Ishikawa (cell line): Measurements from ENCODE around the gene ANKRD16.

Source experiments
- CEBPB ChIP-seq: IDR thresholded peaks from 2 replicates; pipeline ENCODE4 v1.6.1; 2012
- CREB1 ChIP-seq: IDR thresholded peaks from 2 replicates; pipeline ENCODE4 v1.6.1; 2012; ENCODE audit warnings: low read depth
- EGR1 ChIP-seq: IDR thresholded peaks from 2 replicates; pipeline ENCODE4 v1.6.1; 2012
- EP300 ChIP-seq: IDR thresholded peaks from 2 replicates; pipeline ENCODE4 v1.6.1; 2012; ENCODE audit warnings: borderline replicate concordance
- FOXM1 ChIP-seq: IDR thresholded peaks from 2 replicates; pipeline ENCODE4 v1.6.1; 2012; ENCODE audit warnings: low read depth, borderline replicate concordance
- RAD21 ChIP-seq: IDR thresholded peaks from 2 replicates; pipeline ENCODE4 v1.6.1; 2012; ENCODE audit warnings: low read depth
- TAF1 ChIP-seq: IDR thresholded peaks from 2 replicates; pipeline ENCODE4 v1.6.1; 2012; ENCODE audit warnings: low read depth, mild to moderate bottlenecking
- TEAD4 ChIP-seq: IDR thresholded peaks from 2 replicates; pipeline ENCODE4 v1.6.1; 2012
- TF ChIP-seq, protein P1 (sequence below): IDR thresholded peaks from 2 replicates; pipeline ENCODE4 v1.6.1; 2012; ENCODE audit warnings: low read depth, mild to moderate bottlenecking
- TF ChIP-seq, protein P2 (sequence below): IDR thresholded peaks from 2 replicates; pipeline ENCODE4 v1.6.1; 2012

DNA sequence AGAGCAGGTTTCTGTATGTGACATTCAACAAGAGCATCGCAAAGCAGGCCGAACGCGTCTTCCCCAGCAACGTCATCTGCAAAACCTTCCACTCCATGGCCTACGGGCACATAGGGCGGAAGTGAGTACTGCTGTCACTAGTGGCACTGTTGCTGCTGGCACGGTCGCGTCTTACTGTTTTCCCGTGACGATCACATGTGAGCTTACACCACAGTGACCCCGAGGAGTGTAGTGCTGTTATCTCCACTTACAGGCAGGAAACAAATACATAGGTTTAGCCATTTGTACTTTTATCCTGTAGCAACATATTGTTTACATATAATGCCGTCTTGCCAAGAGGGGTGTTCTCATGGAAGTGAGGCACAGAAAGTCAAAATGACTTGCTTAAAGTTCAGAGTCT is 25.8 kb upstream of the ANKRD16 start:
- no peak for TF ChIP-seq CREB1
- no peak for TF ChIP-seq FOXM1
- TF ChIP-seq EGR1 = no peak
- TF ChIP-seq TAF1 = no peak
- TF ChIP-seq, protein P1, sequence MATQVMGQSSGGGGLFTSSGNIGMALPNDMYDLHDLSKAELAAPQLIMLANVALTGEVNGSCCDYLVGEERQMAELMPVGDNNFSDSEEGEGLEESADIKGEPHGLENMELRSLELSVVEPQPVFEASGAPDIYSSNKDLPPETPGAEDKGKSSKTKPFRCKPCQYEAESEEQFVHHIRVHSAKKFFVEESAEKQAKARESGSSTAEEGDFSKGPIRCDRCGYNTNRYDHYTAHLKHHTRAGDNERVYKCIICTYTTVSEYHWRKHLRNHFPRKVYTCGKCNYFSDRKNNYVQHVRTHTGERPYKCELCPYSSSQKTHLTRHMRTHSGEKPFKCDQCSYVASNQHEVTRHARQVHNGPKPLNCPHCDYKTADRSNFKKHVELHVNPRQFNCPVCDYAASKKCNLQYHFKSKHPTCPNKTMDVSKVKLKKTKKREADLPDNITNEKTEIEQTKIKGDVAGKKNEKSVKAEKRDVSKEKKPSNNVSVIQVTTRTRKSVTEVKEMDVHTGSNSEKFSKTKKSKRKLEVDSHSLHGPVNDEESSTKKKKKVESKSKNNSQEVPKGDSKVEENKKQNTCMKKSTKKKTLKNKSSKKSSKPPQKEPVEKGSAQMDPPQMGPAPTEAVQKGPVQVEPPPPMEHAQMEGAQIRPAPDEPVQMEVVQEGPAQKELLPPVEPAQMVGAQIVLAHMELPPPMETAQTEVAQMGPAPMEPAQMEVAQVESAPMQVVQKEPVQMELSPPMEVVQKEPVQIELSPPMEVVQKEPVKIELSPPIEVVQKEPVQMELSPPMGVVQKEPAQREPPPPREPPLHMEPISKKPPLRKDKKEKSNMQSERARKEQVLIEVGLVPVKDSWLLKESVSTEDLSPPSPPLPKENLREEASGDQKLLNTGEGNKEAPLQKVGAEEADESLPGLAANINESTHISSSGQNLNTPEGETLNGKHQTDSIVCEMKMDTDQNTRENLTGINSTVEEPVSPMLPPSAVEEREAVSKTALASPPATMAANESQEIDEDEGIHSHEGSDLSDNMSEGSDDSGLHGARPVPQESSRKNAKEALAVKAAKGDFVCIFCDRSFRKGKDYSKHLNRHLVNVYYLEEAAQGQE = no peak
- no peak for TF ChIP-seq TEAD4
- TF ChIP-seq EP300 = no peak
- no peak for TF ChIP-seq RAD21
- no peak for TF ChIP-seq CEBPB
- TF ChIP-seq, protein P2, sequence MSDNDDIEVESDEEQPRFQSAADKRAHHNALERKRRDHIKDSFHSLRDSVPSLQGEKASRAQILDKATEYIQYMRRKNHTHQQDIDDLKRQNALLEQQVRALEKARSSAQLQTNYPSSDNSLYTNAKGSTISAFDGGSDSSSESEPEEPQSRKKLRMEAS = no peak
